Mammary epithelial cell (primary cell): ENCODE results near the gene BMP6.

Source experiments
- CTCF ChIP-seq, 2 donors: IDR thresholded peaks in 1 of 2; conservative IDR thresholded peaks in 1 of 2; 2 replicates each; pipeline ENCODE4 v1.5.1; 2011 to 2012; ENCODE audit warnings: inconsistent platforms in 2 of 2, low read length in 2 of 2, mild to moderate bottlenecking in 2 of 2, control low read depth in 1 of 2, low read depth in 1 of 2; ENCODE audit not compliant: insufficient read depth in 1 of 2; ENCODE audit errors: extremely low read depth in 1 of 2
- EZH2 ChIP-seq: IDR thresholded peaks from 2 replicates; pipeline ENCODE4 v1.6.1; 2012; ENCODE audit warnings: low read length, inconsistent platforms, borderline replicate concordance

GRCh38 chr6:7896465-7896987 is 170.6 kb downstream of the BMP6 start:
- TF ChIP-seq CTCF (conservative IDR thresholded peaks at IDR 0.05 in 1 of 2, IDR thresholded peaks at IDR 0.05 in 1 of 2; ENCODE audit: extremely low read depth in 1 of 2, insufficient read depth in 1 of 2, low read depth in 1 of 2, low read length in 2 of 2) (no peak), EZH2 (no peak)
